Fibroblast of gingiva (primary cell): ENCODE results near the gene ZNF678.

Experiments
- DNase-seq: peaks from one replicate; pipeline ENCODE4 v3.0.0-alpha.2; 2011; ENCODE audit warnings: low read depth

ZNF678 gene

GRCh38 chr1:227723474-227723873, 160.1 kb downstream of the ZNF678 start:
- no peak for DNase-seq

DNA sequence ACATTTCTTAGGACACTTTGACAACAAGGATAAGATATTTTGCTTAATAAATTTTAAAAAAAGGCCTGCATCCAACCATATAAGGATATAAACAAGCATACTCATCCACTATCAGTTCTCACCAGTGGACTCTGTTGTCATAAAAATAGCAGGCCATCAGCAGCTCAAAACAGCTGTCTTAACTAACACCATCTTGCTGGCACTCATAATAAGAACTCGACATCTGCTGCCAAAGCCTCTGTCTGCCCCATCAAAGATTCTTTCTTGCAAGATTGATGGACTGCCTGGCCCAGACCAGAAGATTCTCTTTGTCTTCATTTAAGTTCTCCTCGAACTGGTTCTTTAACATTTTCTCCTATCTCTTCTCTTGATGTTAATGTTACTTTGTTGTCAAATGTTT, 161.7 kb downstream of the ZNF678 start:
- no peak for DNase-seq

DNA sequence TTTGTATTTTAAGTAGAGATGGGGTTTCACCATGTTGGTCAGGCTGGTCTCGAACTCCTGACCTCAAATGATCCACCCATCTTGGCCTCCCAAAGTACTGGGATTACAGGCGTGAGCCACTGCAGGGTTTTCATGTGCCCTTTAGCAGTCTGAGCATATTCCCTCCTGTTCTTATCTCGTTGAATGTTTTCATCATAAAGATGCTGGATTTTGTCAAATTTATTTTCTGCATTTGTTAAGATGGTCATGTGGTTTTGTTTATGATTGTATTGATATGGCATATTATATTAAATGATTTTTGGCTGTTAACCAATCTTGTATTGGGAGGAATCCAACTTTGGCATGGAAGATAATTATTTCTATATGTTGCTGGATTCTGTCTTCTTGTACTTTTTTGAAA, 163.0 kb downstream of the ZNF678 start:
- no peak for DNase-seq
